SW 1271 (cell line): Measurements from ENCODE around the gene KIRREL3.
A peak's percentile ranks its signal among the peaks of the same experiment; 100 is the strongest.

Experiments used
- DNase-seq, 2 experiments: peaks; one replicate each; lab custom pipeline; 2025; lab: John Stamatoyannopoulos, UW

Gene KIRREL3

DNA sequence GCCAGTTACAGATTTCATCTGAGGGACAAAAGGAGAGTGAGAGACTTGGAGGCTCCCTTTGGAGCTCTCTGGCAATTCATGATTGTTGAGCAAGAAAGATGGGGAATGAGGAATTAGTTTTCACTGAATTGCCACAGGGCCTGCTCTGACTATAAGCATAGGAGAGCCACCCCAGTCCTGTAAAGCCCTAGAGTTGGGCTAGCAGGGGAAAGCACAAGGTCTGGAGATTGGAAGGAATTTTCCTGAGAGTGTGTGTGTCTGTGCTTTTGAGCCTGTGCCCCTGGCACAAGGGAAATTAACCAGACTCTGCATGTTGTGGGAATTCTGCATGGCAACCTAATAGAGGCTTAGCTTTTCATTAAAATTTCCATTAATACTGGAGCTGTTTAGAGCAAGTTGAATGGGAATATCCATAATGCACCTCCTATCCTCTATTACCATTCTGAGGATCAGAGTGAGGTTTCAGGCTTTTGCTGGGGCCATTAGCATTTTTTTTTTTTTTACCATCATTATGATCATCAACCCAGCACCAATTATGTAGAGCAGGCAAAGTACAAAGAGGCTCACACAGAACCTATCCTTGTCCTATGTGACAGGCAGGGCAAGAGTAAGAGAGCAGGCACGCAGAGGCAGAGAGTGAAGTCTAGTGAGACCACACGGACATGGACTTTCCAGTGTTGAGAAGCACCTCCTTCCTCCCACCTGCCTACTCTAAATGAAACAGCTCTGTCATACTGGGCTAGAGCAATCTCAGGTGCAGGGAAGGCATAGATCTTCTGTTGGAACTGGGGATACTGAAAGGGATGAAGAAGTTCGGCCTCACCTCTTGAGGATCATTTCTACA is 336.6 kb downstream of the KIRREL3 start:
- no peak for DNase-seq

DNA sequence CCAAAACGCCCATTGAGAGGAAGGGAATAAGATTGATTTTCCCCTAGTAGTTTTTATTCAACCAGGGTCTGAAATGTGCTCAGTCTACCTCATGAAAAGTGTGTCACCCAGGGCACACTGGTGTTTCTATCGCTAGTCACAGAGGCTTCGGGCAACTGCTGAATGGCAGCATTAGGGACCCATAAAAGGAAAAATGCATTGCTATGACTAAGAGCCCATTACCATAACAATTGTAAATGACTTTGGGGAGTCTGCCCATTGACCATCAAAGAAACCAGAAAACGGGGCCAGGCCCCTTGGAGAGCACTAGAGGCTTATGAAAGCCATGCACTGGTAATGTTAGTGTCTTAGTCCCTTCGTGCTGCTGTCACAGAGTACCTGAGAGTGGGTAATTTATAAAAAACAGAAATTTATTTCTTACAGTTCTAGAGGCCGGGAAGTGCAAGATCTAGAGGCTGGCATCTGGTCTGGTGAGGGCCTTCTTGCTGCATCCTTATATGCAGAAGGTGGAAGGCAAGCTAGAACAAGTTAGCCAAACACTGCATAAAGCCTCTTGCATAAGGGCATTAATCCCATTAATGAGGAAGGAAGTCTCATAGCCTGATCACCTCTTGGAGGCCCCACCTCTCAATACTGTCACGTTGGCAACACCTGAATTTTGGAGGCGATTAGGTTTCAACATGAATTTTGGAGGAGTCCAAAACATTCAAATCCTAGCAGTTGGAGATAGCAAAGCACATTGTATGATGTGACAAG is 338.4 kb downstream of the KIRREL3 start:
- DNase-seq, result no peak

DNA sequence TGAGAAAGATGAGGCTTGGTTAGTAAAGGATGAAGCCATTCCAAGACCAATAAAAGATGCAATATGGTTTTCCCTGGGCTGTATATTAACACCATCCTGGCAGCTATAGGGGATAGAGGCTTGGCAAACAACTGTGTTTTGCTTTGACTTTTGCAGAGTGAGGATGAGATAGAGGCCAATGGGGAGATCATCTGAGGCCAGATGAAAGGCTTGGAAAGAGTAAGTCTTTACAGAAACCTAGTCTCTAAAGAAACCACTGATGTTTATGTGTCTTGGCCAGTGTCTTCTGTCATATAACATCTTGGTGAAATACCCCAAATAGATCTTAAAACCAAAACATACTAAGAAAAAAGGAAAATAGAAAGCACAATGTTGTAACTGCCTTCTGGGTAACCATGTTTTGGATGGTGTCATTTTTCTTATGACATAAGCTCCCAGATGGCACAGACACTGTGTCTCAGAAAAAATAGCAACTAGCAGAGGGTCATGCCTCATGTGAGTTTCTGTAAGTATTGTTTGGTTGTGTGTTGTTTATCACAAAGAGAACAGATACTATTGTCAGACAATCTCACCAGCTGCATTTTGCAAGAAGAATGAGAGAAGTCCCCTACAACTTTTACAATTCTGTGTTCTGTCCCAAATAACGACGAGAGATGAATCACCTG is 339.7 kb downstream of the KIRREL3 start:
- no peak for DNase-seq

DNA sequence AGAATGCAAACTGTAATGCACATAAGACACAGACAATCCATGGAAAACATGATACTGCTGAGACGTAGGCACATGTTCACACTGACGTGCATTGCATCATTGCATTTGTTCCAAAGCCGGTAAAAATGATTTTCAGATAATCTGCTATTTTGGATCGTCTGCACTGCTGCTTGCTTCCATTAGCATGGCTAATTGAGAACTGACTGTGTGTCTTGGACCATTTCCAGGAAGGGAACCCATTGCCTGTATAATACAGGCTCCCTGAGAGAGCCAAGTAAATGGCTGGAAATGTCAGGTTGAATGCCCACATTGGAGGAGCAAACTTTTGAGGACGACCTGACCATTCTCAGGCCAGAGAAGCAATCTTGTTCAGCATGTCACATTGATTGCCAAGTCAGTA is 340.2 kb downstream of the KIRREL3 start:
- no peak for DNase-seq

DNA sequence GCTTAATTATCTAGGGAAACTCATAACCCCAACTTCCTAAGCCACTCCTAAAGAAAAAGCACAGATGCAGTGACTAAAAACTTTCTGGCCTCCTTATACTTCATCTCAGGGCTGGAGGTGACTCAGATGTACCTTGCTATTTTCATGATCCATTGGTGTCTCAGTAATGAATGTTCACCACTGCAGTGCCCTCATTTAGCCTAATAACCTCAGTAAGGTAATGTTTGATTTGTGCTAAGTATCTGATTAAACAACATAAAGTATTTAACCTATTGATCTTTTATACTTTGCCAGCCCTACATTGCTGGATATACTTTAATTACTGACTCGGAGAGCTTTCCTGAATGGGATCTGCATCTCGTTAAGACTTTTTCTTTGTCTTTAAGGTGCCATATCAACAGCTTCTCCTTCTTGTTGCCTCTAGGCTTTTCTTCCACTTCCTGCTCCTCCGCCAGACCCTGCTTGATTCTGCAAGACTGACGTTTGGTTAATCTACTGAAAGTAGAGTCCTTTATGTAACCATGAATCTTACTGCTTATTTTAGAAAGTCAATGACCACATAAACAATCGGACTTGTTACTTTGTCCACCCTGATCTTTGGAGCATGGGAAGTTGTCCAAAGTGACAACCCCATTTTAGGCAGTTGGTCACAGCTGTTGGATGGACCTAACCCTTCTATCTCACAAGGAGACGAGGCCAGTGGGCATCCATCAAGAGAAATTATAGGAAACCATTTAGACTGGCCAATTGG is 342.1 kb downstream of the KIRREL3 start:
- no peak for DNase-seq

- no peak for DNase-seq
These were observed 344.8 kb downstream of the KIRREL3 start for GRCh38 chr11:126655807-126656128.

- no peak for DNase-seq
These were observed 345.4 kb downstream of the KIRREL3 start for GRCh38 chr11:126654886-126655806.

GRCh38 chr11:126653040-126653439 is 347.5 kb downstream of the KIRREL3 start:
- no peak for DNase-seq

- peak in 1 of 2 experiments; percentile 4 for DNase-seq
These were observed 352.8 kb downstream of the KIRREL3 start for GRCh38 chr11:126647735-126648134.

DNA sequence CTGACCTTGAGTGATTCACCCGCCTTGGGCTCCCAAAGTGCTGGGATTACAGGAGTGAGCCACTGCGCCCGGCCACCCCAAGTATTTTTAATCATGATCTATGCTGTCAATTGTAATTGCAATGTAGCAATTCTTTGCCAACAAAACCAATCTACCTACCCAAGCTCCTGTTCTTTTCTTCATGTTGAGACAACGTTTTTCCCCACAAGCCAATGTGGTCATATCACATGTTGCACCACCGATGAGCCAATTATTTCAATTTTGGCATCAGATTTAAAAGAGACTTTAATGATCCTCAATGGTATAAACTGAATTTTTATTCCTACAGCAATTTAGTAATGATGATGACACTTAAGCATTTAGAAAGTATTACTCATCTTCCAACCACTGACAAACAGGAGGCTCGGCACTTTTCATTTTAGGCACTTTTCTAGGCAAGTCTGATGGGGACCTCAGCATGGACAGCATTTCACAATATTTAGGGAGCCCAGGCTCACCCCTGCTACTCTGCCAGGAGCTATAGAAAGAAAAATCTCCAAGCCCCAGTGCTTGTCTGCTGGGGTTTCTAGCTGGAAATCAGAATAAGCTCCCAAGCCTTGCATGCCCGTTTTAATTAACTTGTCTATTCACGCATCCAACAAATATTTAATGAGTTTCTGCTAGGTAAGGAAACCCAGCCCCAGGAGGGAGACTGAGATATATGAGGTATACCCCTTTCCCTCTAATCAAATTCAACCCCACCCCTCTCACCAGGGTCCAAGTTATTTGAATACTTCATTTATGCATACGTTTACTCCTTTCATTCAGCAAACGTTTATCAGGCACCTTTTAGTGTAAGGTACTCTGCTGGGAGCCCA is 353.6 kb downstream of the KIRREL3 start:
- DNase-seq, result no peak

GRCh38 chr11:126645186-126645585 is 355.4 kb downstream of the KIRREL3 start:
- DNase-seq, result no peak

- no peak for DNase-seq
These were observed 360.4 kb downstream of the KIRREL3 start for GRCh38 chr11:126640186-126640585.

DNA sequence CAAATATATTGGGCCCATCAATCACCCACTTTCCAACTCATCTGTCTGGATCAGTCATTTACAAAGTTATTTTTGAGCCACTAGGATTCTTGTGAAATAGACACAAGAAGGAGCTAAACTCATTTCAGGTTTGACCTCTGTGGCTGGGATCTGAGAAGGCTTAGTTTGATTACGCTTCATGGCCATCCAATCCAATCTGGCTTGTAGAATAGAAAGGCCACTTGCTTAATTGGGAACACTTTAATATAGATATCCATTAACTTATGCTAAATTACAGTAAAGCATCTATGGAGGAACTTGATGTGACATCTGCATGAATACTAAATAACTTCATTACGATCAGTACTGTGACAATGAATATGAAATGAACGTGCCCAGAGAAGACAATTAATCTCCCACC is 360.9 kb downstream of the KIRREL3 start:
- DNase-seq, result no peak

DNA sequence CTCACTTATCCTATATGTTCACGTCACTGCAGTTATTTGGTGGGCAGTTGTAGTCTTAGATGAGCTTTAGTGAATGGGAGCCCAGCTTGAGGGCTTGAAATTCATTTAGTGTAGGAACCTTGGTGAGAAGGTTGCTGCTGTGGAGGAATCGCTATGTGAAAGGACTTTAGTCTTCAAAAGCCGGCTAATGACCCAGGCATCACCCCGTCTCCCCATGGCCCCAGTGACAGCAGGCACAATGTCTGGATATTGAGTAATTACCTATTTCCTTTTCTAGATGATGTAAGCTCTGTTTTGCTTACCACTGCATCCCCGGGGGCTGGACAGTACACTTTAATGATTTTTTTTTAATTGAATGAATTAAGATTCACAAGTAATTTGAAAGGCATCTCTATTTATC is 361.9 kb downstream of the KIRREL3 start:
- no peak for DNase-seq

DNA sequence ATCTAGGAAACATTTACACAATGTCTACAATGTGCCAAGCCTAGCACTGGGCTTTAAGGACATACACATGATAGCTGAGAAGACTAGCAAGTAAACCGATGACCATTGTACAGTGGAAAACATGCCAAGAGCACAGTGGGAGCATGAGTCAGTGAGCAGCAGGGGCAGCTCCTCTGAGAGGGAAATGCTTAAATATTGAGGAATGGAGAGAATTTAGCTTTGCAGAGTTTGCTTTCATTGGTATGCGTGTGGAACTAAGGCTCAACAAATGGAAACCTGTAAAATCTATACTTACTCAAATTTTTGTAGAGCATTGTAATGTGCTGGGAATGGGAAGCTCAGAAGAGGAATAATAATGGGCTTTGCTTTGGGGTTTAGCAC is 362.8 kb downstream of the KIRREL3 start:
- no peak for DNase-seq

- DNase-seq, result no peak
These were observed 363.4 kb downstream of the KIRREL3 start for GRCh38 chr11:126636911-126637794.

- no peak for DNase-seq
These were observed 365.1 kb downstream of the KIRREL3 start for GRCh38 chr11:126635511-126635910.

GRCh38 chr11:126634963-126635362 is 365.6 kb downstream of the KIRREL3 start:
- DNase-seq, result no peak

DNA sequence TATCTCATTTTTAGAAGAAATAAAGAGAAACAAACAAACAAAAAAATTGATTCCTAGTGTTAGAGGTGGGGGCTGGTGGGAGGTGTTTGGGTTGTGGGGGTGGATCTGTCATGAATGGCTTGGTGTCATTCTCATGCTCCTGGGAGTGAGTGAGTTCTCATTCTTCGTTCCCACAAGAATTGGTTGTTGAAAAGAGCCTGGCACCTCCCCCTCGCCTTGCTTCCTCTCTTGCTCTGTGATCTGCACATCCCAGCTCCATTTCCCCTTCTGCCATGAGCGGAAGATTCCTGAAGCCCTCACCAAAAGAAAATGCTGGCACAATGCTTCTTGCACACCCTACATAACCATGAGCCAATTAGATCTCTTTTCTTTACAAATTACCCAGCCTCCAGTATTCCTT is 367.2 kb downstream of the KIRREL3 start:
- no peak for DNase-seq
